ENCODE results near the gene HSFX3.
A peak's percentile ranks its signal among the peaks of the same experiment; 100 is the strongest.

DNA sequence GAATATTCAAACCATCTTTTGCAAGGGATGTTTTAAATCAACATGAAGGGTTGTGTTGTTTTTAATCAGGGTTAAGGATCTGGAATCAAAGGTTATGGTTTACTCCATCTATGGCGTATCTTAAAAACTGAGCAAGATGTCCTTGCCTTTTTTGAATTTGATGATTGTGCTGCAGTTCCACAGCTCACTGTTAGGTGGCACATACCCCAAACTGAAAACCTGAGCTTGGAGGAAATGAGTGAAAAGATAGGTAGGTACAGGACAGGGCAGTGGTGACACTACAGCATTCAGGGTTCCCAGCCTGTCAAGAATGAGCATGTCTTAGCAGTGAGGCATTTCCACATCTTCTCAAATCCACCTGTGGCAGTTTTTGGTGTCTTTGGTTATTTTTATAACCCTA lies 22.0 kb downstream of the HSFX3 start:
- TF ChIP-seq, protein P1, sequence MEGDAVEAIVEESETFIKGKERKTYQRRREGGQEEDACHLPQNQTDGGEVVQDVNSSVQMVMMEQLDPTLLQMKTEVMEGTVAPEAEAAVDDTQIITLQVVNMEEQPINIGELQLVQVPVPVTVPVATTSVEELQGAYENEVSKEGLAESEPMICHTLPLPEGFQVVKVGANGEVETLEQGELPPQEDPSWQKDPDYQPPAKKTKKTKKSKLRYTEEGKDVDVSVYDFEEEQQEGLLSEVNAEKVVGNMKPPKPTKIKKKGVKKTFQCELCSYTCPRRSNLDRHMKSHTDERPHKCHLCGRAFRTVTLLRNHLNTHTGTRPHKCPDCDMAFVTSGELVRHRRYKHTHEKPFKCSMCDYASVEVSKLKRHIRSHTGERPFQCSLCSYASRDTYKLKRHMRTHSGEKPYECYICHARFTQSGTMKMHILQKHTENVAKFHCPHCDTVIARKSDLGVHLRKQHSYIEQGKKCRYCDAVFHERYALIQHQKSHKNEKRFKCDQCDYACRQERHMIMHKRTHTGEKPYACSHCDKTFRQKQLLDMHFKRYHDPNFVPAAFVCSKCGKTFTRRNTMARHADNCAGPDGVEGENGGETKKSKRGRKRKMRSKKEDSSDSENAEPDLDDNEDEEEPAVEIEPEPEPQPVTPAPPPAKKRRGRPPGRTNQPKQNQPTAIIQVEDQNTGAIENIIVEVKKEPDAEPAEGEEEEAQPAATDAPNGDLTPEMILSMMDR (conservative IDR thresholded peaks at IDR 0.05; ENCODE audit: low read depth, low read length) = peak; percentile 54
- TF ChIP-seq EZH2phosphoT487 (IDR thresholded peaks at IDR 0.05; ENCODE audit: borderline replicate concordance, low read length) (no peak), EZH2 (IDR thresholded peaks at IDR 0.05; ENCODE audit: low read length, unreplicated experiment) (no peak)

Measured in PC-3 (cell line).